ENCODE data around the gene PNN.
"Not testable (repeated sequence)": the region's sequence is repeated elsewhere in the genome, so short reads cannot be mapped to it uniquely, and the experiment has no call there.

The PNN gene

DNA sequence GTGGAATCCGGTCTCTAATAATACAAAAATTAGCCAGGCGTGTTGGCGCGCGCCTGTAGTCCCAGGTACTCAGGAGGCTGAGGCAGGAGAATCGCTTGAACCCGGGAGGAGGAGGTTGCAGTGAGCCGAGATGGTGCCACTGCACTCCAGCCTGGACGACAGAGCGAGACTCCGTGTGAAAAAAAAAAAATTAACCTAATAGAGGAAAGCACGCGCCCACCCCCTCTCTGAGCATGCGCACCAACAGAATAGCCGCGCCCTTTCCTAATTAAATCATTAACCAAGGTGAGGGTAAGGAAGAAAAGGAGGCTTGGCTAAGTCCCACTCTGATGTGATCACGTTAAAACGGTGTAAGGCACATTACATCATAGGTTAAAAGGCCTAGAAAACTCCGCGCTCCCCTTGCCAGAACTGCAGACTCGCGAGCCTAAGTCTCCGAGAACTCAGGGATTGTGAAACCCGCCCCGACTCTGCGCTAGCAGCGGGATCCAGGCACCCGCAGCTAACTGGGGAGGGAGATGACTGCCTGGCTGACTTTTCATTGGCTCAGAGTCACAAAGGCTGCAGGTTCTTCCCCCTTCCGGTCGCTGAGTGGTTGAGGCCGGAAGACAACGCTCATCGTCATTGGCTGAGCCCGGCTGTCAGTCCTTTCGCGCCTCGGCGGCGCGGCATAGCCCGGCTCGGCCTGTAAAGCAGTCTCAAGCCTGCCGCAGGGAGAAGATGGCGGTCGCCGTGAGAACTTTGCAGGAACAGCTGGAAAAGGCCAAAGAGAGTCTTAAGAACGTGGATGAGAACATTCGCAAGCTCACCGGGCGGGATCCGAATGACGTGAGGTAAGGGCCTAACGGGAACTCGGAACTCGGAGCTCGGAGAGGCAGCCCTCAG, at the start of gene PNN:
Gene PNN, plus strand, starts transcription at position 695 of the 885 bp plus-strand sequence. Its CDS starts 26 bp downstream, at position 721.
- DNase-seq = peak; percentile 94 to 96

DNA sequence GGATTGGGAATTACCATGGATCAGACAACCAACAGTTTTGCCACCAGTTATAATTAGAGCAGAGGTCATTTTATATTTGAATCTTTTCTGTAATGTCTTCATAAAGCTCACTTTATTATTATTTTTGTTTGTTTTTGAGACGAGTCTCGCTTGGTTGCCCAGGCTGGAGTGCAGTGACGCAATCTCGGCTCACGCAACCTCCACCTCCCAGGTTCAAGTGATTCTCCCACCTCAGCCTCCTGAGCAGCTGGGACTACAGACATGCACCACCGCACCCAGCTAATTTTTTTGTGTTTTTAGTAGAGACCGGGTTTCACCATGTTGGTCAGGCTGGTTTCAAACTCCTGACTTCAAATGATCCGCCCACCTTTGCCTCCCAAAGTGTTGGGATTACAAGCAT, 37.2 kb upstream of the PNN start:
- not testable (repeated sequence) for DNase-seq

DNA sequence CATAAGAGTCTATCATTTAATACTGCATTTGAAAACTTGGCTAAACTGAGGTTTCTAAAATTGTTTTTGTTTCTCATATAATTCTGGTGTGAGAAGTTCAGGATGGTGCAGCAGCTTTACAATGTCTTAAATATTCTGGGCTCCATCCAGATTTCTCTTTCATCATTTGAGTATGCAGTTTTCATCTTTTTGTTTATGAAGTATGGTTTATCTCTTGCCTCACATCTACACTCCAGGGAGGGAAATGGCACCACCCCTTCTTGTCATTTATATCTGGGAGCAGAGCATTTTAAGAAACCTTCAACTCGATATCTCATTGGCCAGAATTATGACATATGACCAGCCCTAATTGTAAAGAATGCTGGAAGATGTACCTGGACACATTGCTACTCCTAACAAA, 36.6 kb upstream of the PNN start:
- DNase-seq = no peak

DNA sequence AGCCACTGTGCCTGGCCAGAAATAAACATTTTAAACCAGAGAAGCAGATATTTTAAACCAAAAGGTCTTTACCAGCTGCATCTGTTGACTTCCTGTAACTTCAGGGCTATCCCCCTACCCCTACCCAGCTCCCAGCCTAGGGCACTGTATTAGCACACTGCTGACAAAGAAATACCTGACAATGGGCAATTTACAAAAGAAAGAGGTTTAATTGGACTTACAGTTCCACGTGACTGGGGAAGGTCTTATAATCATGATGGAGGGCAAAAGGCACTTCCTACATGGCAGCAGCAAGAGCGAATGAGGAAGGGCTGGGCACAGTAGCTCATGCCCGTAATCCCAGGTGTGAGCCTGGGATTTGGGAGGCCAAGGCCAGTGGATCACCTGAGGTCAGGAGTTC, 34.9 kb upstream of the PNN start:
- DNase-seq = no peak

DNA sequence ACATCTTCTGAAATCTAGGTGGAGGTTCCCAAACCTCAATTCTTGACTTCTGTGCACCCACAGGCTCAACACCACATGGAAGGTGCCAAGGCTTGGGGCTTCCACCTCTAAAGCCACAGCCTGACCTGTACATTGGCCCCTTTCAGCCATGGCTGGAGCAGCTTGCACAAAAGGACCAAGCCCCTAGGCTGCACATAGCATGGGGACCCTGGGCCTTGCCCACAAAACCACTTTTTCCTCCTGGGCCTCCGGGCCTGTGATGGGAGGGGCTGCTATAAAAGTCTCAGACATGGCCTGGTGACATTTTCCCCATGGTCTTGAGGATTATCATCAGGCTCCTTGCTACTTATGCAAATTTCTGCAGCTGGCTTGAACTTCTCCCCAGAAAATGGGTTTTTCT, 33.4 kb upstream of the PNN start:
- DNase-seq = not testable (repeated sequence)

- DNase-seq = not testable (repeated sequence)
Measured at GRCh38 chr14:39143226-39143625, 31.8 kb upstream of the PNN start.

GRCh38 chr14:39145266-39145966, 29.6 kb upstream of the PNN start:
- DNase-seq = no peak

DNA sequence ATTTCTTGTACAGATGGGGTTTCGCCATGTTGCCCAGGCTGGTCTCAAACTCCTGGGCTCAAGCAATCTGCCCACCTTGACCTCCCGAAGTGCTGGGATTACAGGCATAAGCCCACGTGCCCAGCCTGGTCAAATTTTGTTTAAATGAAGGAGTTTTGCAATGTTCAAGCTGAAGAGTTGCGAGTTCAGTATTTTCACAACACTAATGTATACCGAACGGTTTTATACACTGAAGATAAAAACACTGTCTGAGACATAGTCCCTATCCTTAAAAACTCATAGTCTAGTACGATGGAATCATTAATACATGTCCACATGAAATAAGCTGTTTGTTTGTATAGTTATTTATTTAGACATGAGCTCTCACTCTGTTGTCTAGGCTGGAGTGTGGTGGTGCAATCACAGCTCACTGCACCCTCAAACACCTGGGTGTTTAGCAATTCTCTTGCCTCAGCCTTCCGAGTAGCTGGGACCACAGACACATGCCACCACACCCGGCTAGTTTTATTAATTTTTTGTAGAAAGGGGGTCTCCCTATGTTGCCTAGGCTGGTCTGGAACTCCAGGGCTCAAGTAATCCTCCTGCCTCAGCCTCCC, 20.4 kb upstream of the PNN start:
- DNase-seq = no peak

GRCh38 chr14:39157491-39157890, 17.6 kb upstream of the PNN start:
- no peak for DNase-seq

DNA sequence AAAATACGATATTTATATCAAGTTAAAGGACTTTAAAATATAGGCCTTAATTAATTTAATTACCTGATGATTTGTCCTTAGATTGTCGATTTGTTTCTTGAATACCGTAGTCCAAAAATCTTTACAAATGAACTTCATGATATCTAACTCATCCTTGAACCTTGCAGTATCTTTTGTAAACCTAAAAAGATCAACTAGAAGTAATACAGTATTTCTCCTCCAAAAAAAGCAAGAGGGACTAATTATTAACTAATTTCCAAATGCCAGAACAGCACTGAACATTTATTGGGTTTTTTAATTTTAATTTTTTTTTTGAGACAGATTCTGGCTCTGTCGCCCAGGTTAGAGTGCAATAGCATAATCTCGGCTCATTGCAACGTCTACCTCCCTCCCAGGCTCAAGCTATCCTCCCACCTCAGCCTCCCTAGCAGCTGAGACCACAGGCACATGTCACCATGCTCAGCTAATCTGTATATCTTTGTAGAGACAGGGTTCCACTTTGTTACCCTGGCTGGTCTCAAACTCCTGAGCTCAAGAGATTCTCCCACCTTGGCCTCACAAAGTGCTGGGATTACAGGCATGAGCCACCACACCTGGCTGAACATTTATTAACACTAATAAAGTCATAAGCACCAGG, 16.7 kb upstream of the PNN start:
- DNase-seq = no peak

GRCh38 chr14:39160494-39160893, 14.6 kb upstream of the PNN start:
- DNase-seq = no peak

DNA sequence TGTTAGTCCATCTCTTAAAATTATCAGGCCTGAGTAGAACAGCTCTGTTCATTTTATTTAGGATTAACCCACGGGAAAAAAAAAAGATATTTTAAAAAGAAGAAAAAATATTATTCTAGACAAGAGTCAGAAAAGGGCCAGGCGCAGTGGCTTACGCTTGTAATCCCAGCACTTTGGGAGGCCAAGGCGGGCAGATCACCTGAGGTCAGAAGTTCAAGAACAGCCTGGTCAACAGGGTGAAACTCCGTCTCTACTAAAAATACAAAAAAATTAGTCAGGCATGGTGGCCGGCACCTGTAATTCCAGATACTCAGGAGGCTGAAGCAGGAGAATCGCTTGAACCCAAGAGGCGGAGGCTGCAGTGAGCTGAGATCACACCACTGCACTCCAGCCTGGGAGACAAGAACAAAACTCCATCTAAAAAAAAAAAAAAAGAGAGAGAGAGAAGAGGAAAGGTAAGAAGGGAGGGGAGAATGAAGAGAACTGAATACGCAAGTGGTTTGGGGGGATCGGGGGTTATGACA, 7.2 kb upstream of the PNN start:
- not testable (repeated sequence) for DNase-seq

GRCh38 chr14:39168591-39168990, 6.5 kb upstream of the PNN start:
- DNase-seq = no peak

- DNase-seq = no peak
Measured at GRCh38 chr14:39169541-39169900, 5.5 kb upstream of the PNN start.

- DNase-seq = no peak
Measured at GRCh38 chr14:39173198-39173597, 1.9 kb upstream of the PNN start.

- peak; percentile 67 to 69 for DNase-seq
Measured at GRCh38 chr14:39175445-39176262, 600 bp downstream of the PNN start.

GRCh38 chr14:39176263-39177167, 1.5 kb downstream of the PNN start:
- DNase-seq = no peak

GRCh38 chr14:39177168-39177545, 2.1 kb downstream of the PNN start:
- DNase-seq = no peak

DNA sequence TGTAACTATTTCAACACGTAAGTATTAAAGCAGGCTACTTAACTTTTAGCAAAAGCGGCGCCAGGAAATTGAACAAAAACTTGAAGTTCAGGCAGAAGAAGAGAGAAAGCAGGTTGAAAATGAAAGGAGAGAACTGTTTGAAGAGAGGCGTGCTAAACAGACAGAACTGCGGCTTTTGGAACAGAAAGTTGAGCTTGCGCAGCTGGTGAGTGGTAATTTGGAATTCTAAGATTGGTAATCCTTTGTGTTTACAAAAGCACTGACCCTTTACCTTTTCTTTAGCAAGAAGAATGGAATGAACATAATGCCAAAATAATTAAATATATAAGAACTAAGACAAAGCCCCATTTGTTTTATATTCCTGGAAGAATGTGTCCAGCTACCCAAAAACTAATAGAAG, 4.0 kb downstream of the PNN start:
- no peak for DNase-seq

- no peak for DNase-seq
Measured at GRCh38 chr14:39180553-39180952, 5.5 kb downstream of the PNN start.

DNA sequence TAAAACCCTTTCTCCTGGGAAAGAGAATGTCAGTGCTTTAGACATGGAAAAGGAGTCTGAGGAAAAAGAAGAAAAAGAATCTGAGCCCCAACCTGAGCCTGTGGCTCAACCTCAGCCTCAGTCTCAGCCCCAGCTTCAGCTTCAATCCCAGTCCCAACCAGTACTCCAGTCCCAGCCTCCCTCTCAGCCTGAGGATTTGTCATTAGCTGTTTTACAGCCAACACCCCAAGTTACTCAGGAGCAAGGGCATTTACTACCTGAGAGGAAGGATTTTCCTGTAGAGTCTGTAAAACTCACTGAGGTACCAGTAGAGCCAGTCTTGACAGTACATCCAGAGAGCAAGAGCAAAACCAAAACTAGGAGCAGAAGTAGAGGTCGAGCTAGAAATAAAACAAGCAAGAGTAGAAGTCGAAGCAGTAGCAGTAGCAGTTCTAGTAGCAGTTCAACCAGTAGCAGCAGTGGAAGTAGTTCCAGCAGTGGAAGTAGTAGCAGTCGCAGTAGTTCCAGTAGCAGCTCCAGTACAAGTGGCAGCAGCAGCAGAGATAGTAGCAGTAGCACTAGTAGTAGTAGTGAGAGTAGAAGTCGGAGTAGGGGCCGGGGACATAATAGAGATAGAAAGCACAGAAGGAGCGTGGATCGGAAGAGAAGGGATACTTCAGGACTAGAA, 6.1 kb downstream of the PNN start:
- DNase-seq = no peak
